Activated CD4-positive, alpha-beta T cell treated with anti-CD3 and anti-CD28 coated beads for 36 hours (primary cell): Measurements from ENCODE around the gene IGSF8. TPM values are rescaled to one million over a fixed set of nuclear protein-coding genes. Genes with fewer than 3 reads are reported as not detected.
"Not testable (repeated sequence)": the region's sequence is repeated elsewhere in the genome, so short reads cannot be mapped to it uniquely, and the experiment has no call there.

Experiments used
- ATAC-seq: fragments of 200-7000 bp; cut with Tn5 transposase; one replicate; pipeline ENCODE4 v1.10.0; 2021; ENCODE audit warnings: mild to moderate bottlenecking, moderate library complexity
- CTCF ChIA-PET: fragments of 350-600 bp; sonication (Branson Sonifier 250); formaldehyde crosslinking; loops from one replicate; lab custom pipeline; 2021; ENCODE audit warnings: antibody characterized with exemption; lab: Charles Lee
- POLR2A ChIA-PET: fragments of 350-600 bp; sonication (Branson Sonifier 250); formaldehyde crosslinking; loops from one replicate; lab custom pipeline; 2021; ENCODE audit warnings: antibody characterized with exemption, inconsistent platforms; lab: Charles Lee
- DNase-seq: peaks from one replicate; pipeline ENCODE4 v3.0.0-alpha.2; 2020
- H3K27ac Mint-ChIP-seq: one replicate; pipeline ENCODE4 v1.8.0; 2021; ENCODE audit warnings: mixed read lengths
- H3K27me3 Mint-ChIP-seq: one replicate; pipeline ENCODE4 v1.8.0; 2021; ENCODE audit warnings: mixed read lengths
- H3K36me3 Mint-ChIP-seq: one replicate; pipeline ENCODE4 v1.8.0; 2021; ENCODE audit warnings: low read depth, mixed read lengths
- H3K4me1 Mint-ChIP-seq: one replicate; pipeline ENCODE4 v1.8.0; 2021; ENCODE audit warnings: mixed read lengths
- H3K4me3 Mint-ChIP-seq: one replicate; pipeline ENCODE4 v1.8.0; 2021; ENCODE audit warnings: mild to moderate bottlenecking, moderate library complexity, mixed read lengths
- H3K9me3 Mint-ChIP-seq: one replicate; pipeline ENCODE4 v1.8.0; 2021; ENCODE audit warnings: low read depth, mixed read lengths
- intact Hi-C, 2 experiments: fragments of 100-400 bp; cut with DNase I in 1 of 2; cut with micrococcal nuclease in 1 of 2; formaldehyde crosslinking; loops; one replicate each; pipeline versions ENCODE4 v1.14.2 to v1.15.1; 2022 to 2024; cut with DNase I, micrococcal nuclease
- total RNA-seq, 2 experiments: library from RNA; stranded (reverse); gene quantifications; one replicate each; pipeline ENCODE4 v1.2.3, GENCODE V29; 2021

IGSF8 gene
- total RNA-seq, 2 experiments from 2014 or later, result 29.2 to 33.8 TPM

GRCh38 chr1:160114085-160114484, 15.7 kb upstream of the IGSF8 start:
- intact Hi-C loops, result no loop called here
- Mint-ChIP-seq H3K27me3 (peaks cover 9% of the 10 kb centered on the region), H3K4me1 (peaks cover under 1% of the 10 kb centered on the region), H3K9me3 (no peaks in the 10 kb centered on the region), H3K27ac (no peak overlapping the region), H3K4me3 (no peak overlapping the region), H3K36me3 (no peaks in the 10 kb centered on the region)
- CTCF ChIA-PET, result no interaction called here
- no peak for ATAC-seq
- DNase-seq, result no peak
- POLR2A ChIA-PET, result no interaction called here

GRCh38 chr1:160113407-160113806, 15.0 kb upstream of the IGSF8 start:
- H3K36me3 Mint-ChIP-seq, result no peaks in the 10 kb centered on the region
- DNase-seq (no peak), ATAC-seq (no peak)
- peaks cover 9% of the 10 kb centered on the region for H3K27me3 Mint-ChIP-seq
- POLR2A ChIA-PET, result no interaction called here
- intact Hi-C loops, result no loop called here
- H3K4me1 Mint-ChIP-seq, result peaks cover 4% of the 10 kb centered on the region
- no peak overlapping the region for H3K4me3 Mint-ChIP-seq
- no peak overlapping the region for H3K27ac Mint-ChIP-seq
- CTCF ChIA-PET, result no interaction called here
- H3K9me3 Mint-ChIP-seq, result no peaks in the 10 kb centered on the region

- H3K4me3 Mint-ChIP-seq, result no peak overlapping the region
- ChIA-PET CTCF (interaction anchor here (0.6 to 0.8 kb wide), 2 partner anchors 11 to 36 kb away, joined by 3 read pairs; no protein-coding TSS in a partner anchor), POLR2A (no interaction called here)
- DNase-seq (no peak), ATAC-seq (no peak)
- intact Hi-C loops, result no loop called here
- H3K27me3 Mint-ChIP-seq, result peaks cover 7% of the 10 kb centered on the region
- peaks cover 4% of the 10 kb centered on the region for H3K4me1 Mint-ChIP-seq
- H3K27ac Mint-ChIP-seq, result no peak overlapping the region
- H3K36me3 Mint-ChIP-seq, result no peaks in the 10 kb centered on the region
- no peaks in the 10 kb centered on the region for H3K9me3 Mint-ChIP-seq
Measured at GRCh38 chr1:160112357-160112756, 13.9 kb upstream of the IGSF8 start.

- CTCF ChIA-PET, result interaction anchor here (0.8 kb wide), 1 partner anchor 37 kb away, joined by 3 read pairs; no protein-coding TSS in a partner anchor
- H3K4me3 Mint-ChIP-seq, H3K27me3 Mint-ChIP-seq, ATAC-seq, intact Hi-C loops, DNase-seq, H3K9me3 Mint-ChIP-seq, H3K4me1 Mint-ChIP-seq, POLR2A ChIA-PET, H3K27ac Mint-ChIP-seq, H3K36me3 Mint-ChIP-seq: not testable (repeated sequence)
Measured at GRCh38 chr1:160111462-160111861, 13.0 kb upstream of the IGSF8 start.

GRCh38 chr1:160109686-160110085, 11.3 kb upstream of the IGSF8 start:
- no peak for DNase-seq
- Mint-ChIP-seq H3K27me3 (no peaks in the 10 kb centered on the region), H3K9me3 (no peaks in the 10 kb centered on the region), H3K27ac (no peak overlapping the region), H3K4me3 (no peak overlapping the region), H3K36me3 (no peaks in the 10 kb centered on the region), H3K4me1 (peaks cover 4% of the 10 kb centered on the region)
- ChIA-PET POLR2A (no interaction called here), CTCF (interaction anchor here (0.5 to 1.8 kb wide), 5 partner anchors 8 to 142 kb away, joined by 3 to 8 read pairs (median 6); no protein-coding TSS in a partner anchor)
- intact Hi-C loops, result no loop called here
- ATAC-seq, result no peak

- H3K4me1 Mint-ChIP-seq, result peaks cover 4% of the 10 kb centered on the region
- peak; percentile 63 for DNase-seq
- ChIA-PET CTCF (interaction anchor here (0.5 to 1.8 kb wide), 12 partner anchors 7 to 267 kb away, joined by 3 to 8 read pairs (median 3); partner anchors contain the start of genes KCNJ9 and PEX19), POLR2A (no interaction called here)
- H3K9me3 Mint-ChIP-seq, result no peaks in the 10 kb centered on the region
- ATAC-seq, result peak; percentile 79
- peak overlapping the region; percentile 83 for H3K27ac Mint-ChIP-seq
- no peaks in the 10 kb centered on the region for H3K36me3 Mint-ChIP-seq
- no peak overlapping the region for H3K4me3 Mint-ChIP-seq
- no peaks in the 10 kb centered on the region for H3K27me3 Mint-ChIP-seq
- intact Hi-C loops, result no loop called here
Measured at GRCh38 chr1:160108888-160109662, 10.7 kb upstream of the IGSF8 start.

GRCh38 chr1:160107512-160107911, 9.1 kb upstream of the IGSF8 start:
- Mint-ChIP-seq H3K4me3 (no peak overlapping the region), H3K4me1 (peaks cover 6% of the 10 kb centered on the region), H3K27ac (no peak overlapping the region), H3K36me3 (no peaks in the 10 kb centered on the region), H3K9me3 (no peaks in the 10 kb centered on the region), H3K27me3 (no peaks in the 10 kb centered on the region)
- ATAC-seq (no peak), DNase-seq (no peak)
- POLR2A ChIA-PET, result no interaction called here
- intact Hi-C loops, result no loop called here
- CTCF ChIA-PET, result interaction anchor here (0.9 to 1.9 kb wide), 5 partner anchors 29 to 269 kb away, joined by 3 to 6 read pairs (median 4); partner anchors contain the start of gene PEX19

- no peak for DNase-seq
- Mint-ChIP-seq H3K9me3 (no peaks in the 10 kb centered on the region), H3K27ac (no peak overlapping the region), H3K27me3 (no peaks in the 10 kb centered on the region), H3K4me3 (no peak overlapping the region), H3K4me1 (peaks cover 20% of the 10 kb centered on the region), H3K36me3 (no peaks in the 10 kb centered on the region)
- POLR2A ChIA-PET, result interaction anchor here (0.7 kb wide), 1 partner anchor 85 kb away, joined by 3 read pairs; the partner anchor contains the start of gene CASQ1
- ATAC-seq, result no peak
- intact Hi-C loops, result no loop called here
- CTCF ChIA-PET, result interaction anchor here (0.7 to 3.1 kb wide), 12 partner anchors 9 to 270 kb away, joined by 3 to 20 read pairs (median 4); no protein-coding TSS in a partner anchor
Measured at GRCh38 chr1:160105155-160105554, 6.7 kb upstream of the IGSF8 start.

GRCh38 chr1:160104486-160104885, 6.1 kb upstream of the IGSF8 start:
- ChIA-PET POLR2A (interaction anchor here (0.5 kb wide), 1 partner anchor 166 kb away, joined by 3 read pairs; no protein-coding TSS in a partner anchor), CTCF (interaction anchor here (0.7 to 4.9 kb wide), 15 partner anchors 8 to 271 kb away, joined by 3 to 49 read pairs (median 5); partner anchors contain the start of gene PEA15)
- intact Hi-C loops, result no loop called here
- Mint-ChIP-seq H3K27me3 (no peaks in the 10 kb centered on the region), H3K36me3 (no peaks in the 10 kb centered on the region), H3K4me3 (no peak overlapping the region), H3K27ac (no peak overlapping the region), H3K4me1 (peaks cover 23% of the 10 kb centered on the region), H3K9me3 (no peaks in the 10 kb centered on the region)
- no peak for ATAC-seq
- DNase-seq, result no peak

GRCh38 chr1:160103658-160104408, 5.4 kb upstream of the IGSF8 start:
- ATAC-seq, result no peak
- H3K36me3 Mint-ChIP-seq, result no peaks in the 10 kb centered on the region
- no peak overlapping the region for H3K27ac Mint-ChIP-seq
- ChIA-PET CTCF (interaction anchor here (0.6 to 4.9 kb wide), 17 partner anchors 7 to 312 kb away, joined by 3 to 49 read pairs (median 3); partner anchors contain the start of gene PEA15), POLR2A (interaction anchor here (0.5 to 0.6 kb wide), 2 partner anchors 166 to 883 kb away, joined by 3 read pairs; no protein-coding TSS in a partner anchor)
- H3K9me3 Mint-ChIP-seq, result no peaks in the 10 kb centered on the region
- intact Hi-C loops, result loop anchor here in 1 of 2 experiments (2.0 kb wide), 1 partner anchor 65 kb away; no protein-coding TSS in a partner anchor
- H3K4me3 Mint-ChIP-seq, result no peak overlapping the region
- no peak for DNase-seq
- peaks cover 26% of the 10 kb centered on the region for H3K4me1 Mint-ChIP-seq
- no peaks in the 10 kb centered on the region for H3K27me3 Mint-ChIP-seq
